Transverse colon (tissue), 4 donors: Measurements from ENCODE around the gene JADE3. TPM values are rescaled to one million over a fixed set of nuclear protein-coding genes. Genes with fewer than 3 reads are reported as not detected.

Source experiments
- DNase-seq: peaks from one replicate; pipeline ENCODE4 v3.0.0-alpha.2; 2019
- H3K27ac ChIP-seq, 4 donors: fragments of 200-600 bp; sonication (generic); 2 replicates each; pipeline ENCODE4 v1.5.1; 2016 to 2018; ENCODE audit warnings: inconsistent platforms in 4 of 4
- H3K27me3 ChIP-seq: fragments of 200-600 bp; sonication (generic); 2 replicates; pipeline ENCODE4 v1.5.1; 2017; ENCODE audit warnings: inconsistent platforms
- H3K36me3 ChIP-seq, 4 donors: fragments of 200-600 bp; sonication (generic); 2 replicates each; pipeline ENCODE4 v1.5.1; 2017 to 2019; ENCODE audit warnings: inconsistent platforms in 4 of 4
- H3K4me1 ChIP-seq, 4 donors: fragments of 200-600 bp; sonication (generic); 2 replicates each; pipeline ENCODE4 v1.5.1; 2017 to 2020; ENCODE audit warnings: inconsistent platforms in 4 of 4
- H3K4me3 ChIP-seq, 4 donors: fragments of 200-600 bp; sonication (generic); 1 replicate in 1 of 4; 2 replicates in 3 of 4; pipeline versions ENCODE4 v1.5.1 to v1.6.1; 2017 to 2019; ENCODE audit warnings: inconsistent platforms in 4 of 4
- H3K9me3 ChIP-seq, 2 donors: fragments of 200-600 bp; sonication (generic); 2 replicates each; pipeline ENCODE4 v1.5.1; 2017 to 2019; ENCODE audit warnings: inconsistent platforms in 2 of 2
- EP300 ChIP-seq: sonication (generic); formaldehyde crosslinking; IDR thresholded peaks from one replicate; pipeline ENCODE4 v1.6.1; 2017; ENCODE audit warnings: antibody characterized with exemption, low read depth
- POLR2A ChIP-seq: fragments of 450-650 bp; IDR thresholded peaks from one replicate; pipeline ENCODE4 v1.6.1; 2016; ENCODE audit warnings: antibody characterized with exemption, mild to moderate bottlenecking, moderate library complexity
- POLR2AphosphoS5 ChIP-seq, 3 donors: sonication (generic); formaldehyde crosslinking; IDR thresholded peaks; one replicate each; pipeline ENCODE4 v1.6.1; 2016; ENCODE audit warnings: antibody characterized with exemption in 3 of 3
- WGBS, 2 donors: methylation state at CpG; one replicate each; pipeline ENCODE4 v1.1.5; 2018; ENCODE audit warnings: low coverage in 1 of 2; 5-methylcytosine and 5-hydroxymethylcytosine counted together
- in situ Hi-C, 4 donors: fragments of 200-750 bp; cut with MboI; loops; one replicate each; pipeline versions ENCODE4 v1.15.0 to v1.15.1; 2017; ENCODE audit warnings: low sequenced_read_pairs in 3 of 4, low pct_ligation_motif_present in 1 of 4, low pct_unique_long_range_greater_than_20kb in 1 of 4
- intact Hi-C: fragments of 100-400 bp; cut with DNase I; formaldehyde crosslinking; loops from one replicate; pipeline ENCODE4 v1.15.1; 2023; ENCODE audit warnings: low total_unique reads
- total RNA-seq, 4 donors: library from RNA; depleted of rRNA; stranded (reverse); fragments of >200 nt; gene quantifications; one replicate each; pipeline ENCODE4 v1.1.0, GENCODE V29; 2016
- TF ChIP-seq, protein P1 (sequence below), 5 experiments: fragments of 200-600 bp in 3 of 5; fragments of 450-650 bp in 2 of 5; sonication (generic) in 3 of 5; IDR thresholded peaks; 1 replicate in 2 of 5; 2 replicates in 3 of 5; pipeline ENCODE4 v1.5.1; 2016 to 2017; ENCODE audit warnings: antibody characterized with exemption in 5 of 5, inconsistent platforms in 3 of 5, mild to moderate bottlenecking in 2 of 5, moderate library complexity in 1 of 5

JADE3 gene
- total RNA-seq, 4 donors from 2014 or later, result 0.60 to 5.6 (median 3.1) TPM

DNA sequence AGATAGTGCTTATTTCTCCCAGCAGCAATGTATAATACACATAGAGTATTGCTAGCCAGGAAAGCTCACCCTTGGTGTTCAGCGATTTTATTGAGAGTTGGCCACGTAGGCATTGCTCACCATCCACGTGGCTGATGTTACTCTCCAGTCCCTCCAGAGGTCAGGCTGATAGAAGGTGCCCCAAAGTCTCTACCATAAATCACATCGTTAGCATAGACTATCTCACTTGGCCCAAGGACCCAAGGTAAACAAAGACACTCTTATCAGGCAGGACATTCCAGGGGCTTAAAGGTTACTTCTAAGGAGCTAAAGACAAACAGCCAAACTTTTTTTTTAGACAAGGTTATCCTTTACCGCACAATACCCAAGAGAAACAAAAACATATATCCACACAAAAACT, 135.8 kb downstream of the JADE3 start:
- Histone ChIP-seq H3K4me1 (no peaks in the 10 kb centered on the region), H3K9me3 (no peaks in the 10 kb centered on the region), H3K36me3 (no peaks in the 10 kb centered on the region), H3K27ac (no peak overlapping the region), H3K27me3 (no peaks in the 10 kb centered on the region), H3K4me3 (no peak overlapping the region)
- no peak for DNase-seq
- TF ChIP-seq POLR2AphosphoS5 (IDR thresholded peaks at IDR 0.05), result no peak
- TF ChIP-seq, protein P1, sequence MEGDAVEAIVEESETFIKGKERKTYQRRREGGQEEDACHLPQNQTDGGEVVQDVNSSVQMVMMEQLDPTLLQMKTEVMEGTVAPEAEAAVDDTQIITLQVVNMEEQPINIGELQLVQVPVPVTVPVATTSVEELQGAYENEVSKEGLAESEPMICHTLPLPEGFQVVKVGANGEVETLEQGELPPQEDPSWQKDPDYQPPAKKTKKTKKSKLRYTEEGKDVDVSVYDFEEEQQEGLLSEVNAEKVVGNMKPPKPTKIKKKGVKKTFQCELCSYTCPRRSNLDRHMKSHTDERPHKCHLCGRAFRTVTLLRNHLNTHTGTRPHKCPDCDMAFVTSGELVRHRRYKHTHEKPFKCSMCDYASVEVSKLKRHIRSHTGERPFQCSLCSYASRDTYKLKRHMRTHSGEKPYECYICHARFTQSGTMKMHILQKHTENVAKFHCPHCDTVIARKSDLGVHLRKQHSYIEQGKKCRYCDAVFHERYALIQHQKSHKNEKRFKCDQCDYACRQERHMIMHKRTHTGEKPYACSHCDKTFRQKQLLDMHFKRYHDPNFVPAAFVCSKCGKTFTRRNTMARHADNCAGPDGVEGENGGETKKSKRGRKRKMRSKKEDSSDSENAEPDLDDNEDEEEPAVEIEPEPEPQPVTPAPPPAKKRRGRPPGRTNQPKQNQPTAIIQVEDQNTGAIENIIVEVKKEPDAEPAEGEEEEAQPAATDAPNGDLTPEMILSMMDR (IDR thresholded peaks at IDR 0.05), result no peak
- in situ Hi-C loops, result loop anchor here in 1 of 4 donors (25.0 kb wide), 1 partner anchor 136 kb away; the partner anchor contains the start of gene JADE3
- WGBS, 2 donors, result 79 to 100% methylated on average over 1 to 5 of the region's 5 CpGs
- intact Hi-C loops, result no loop called here

DNA sequence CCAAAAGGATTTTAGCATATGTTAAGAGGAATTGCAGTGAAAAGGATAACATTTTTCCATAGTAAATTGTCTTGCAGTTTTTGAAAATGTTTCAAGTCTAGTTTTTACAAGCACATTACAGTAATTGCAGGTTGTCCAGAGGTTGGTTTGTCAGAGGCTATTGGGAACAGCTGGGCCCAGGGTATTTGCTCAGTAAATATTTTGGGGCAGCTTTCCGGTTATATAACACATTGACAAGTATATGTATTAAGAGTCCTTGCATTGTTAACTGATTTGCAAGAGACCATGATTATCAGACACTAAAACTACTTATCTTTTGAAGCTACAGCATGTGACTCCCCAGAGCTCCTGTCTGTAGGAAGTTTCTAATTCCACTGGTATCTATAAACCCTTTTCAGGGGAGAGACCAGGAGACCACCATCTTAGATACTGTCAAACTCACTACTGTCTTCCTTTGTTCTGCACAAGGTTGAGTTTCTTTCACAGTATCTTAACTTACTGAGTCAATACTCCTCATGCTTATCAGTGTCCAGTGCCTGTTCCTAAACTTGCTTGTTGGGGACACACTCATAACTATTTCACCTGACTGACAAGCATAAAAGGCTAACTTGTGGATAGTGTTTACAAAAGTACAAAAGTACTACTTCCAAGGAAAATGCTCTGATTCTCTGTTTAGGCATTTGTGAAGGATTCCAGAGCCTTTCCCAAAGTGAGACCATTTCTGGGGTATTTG, 147.1 kb downstream of the JADE3 start:
- intact Hi-C loops (no loop called here), in situ Hi-C loops (no loop called here)
- Histone ChIP-seq H3K27me3 (no peaks in the 10 kb centered on the region), H3K36me3 (no peaks in the 10 kb centered on the region), H3K4me3 (no peak overlapping the region), H3K27ac (no peak overlapping the region), H3K4me1 (no peaks in the 10 kb centered on the region), H3K9me3 (no peaks in the 10 kb centered on the region)
- TF ChIP-seq EP300 (no peak), POLR2A (no peak), POLR2AphosphoS5 (IDR thresholded peaks at IDR 0.05) (no peak)
- TF ChIP-seq, protein P1 (IDR thresholded peaks at IDR 0.05), result no peak
- WGBS, 2 donors, result 58% methylated on average over 1 of the region's 1 CpG; no CpG with 5 or more reads in 1 of the 2 donors
- no peak for DNase-seq

DNA sequence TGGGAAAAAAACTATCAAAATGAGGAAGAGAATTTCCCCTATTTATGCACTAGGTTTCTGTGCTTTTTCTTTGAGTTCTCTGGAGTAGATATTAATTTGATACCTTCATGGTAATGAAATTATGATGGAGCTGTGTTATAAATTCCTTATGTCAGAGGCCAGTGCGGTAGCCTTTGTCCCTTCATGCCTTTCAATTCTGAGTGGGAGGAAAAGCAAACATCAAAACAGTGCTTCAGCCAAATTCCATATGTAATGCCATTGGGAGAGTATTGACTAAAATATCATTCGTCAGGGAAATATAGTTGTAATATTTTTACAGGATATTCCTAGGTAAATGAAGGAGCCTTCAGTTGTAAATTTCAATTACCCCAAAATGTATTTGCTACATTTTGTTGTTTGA, 148.5 kb downstream of the JADE3 start:
- Histone ChIP-seq H3K9me3 (no peaks in the 10 kb centered on the region), H3K4me3 (no peak overlapping the region), H3K27me3 (no peaks in the 10 kb centered on the region), H3K27ac (no peak overlapping the region), H3K36me3 (no peaks in the 10 kb centered on the region), H3K4me1 (no peaks in the 10 kb centered on the region)
- intact Hi-C loops (no loop called here), in situ Hi-C loops (no loop called here)
- TF ChIP-seq POLR2AphosphoS5 (IDR thresholded peaks at IDR 0.05) (no peak), EP300 (no peak), POLR2A (no peak)
- TF ChIP-seq, protein P1 (IDR thresholded peaks at IDR 0.05), result no peak
- DNase-seq, result no peak
- whole genome bisulfite sequencing, 2 donors, result 59 to 65% methylated on average over 2 of the region's 2 CpGs

DNA sequence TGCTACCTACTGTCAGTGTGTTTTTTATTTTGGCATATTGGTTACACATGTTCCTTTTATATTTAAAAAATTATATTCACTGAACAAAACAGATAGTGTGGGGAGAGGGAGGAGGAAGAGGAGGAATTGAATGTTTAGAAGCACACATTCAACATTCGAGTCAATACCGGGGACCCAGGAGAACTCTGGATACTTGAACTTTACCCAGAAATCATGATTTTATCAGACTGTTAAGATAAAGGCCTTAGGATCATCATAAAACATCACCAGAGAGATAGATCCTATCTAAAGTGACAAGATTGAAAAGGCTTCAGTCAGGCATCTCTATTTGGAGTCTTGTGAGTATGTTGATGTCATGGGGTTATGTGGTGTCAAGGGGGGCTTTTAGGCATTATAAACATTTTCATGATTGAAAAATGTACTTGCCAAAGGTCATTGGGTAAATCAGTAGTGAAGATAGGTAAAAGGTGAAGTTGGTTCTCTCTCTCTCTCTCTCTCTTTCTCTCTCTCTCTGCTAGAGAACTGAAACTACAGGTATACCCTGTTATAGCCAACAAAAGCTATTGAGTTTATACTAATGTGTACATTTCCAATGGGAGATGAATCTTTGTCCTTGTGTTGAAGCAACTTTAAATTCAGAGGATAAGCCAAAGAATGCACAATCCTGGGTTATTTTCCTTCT, 149.2 kb downstream of the JADE3 start:
- in situ Hi-C loops, result no loop called here
- no peak for DNase-seq
- no peak overlapping the region for H3K27ac ChIP-seq
- no peaks in the 10 kb centered on the region for H3K9me3 ChIP-seq
- H3K4me1 ChIP-seq, result no peaks in the 10 kb centered on the region
- intact Hi-C loops, result no loop called here
- TF ChIP-seq POLR2A (no peak), POLR2AphosphoS5 (IDR thresholded peaks at IDR 0.05) (no peak), EP300 (no peak)
- TF ChIP-seq, protein P1 (IDR thresholded peaks at IDR 0.05), result no peak
- WGBS, 2 donors, result 66% methylated on average over 2 of the region's 2 CpGs; no CpG with 5 or more reads in 1 of the 2 donors
- H3K4me3 ChIP-seq, result no peak overlapping the region
- H3K27me3 ChIP-seq, result no peaks in the 10 kb centered on the region
- H3K36me3 ChIP-seq, result no peaks in the 10 kb centered on the region
